H1 (cell line): ENCODE data around the gene EFHC1. TPM values are rescaled to one million over a fixed set of nuclear protein-coding genes. Genes with fewer than 3 reads are reported as not detected.

Source experiments
- CTCF ChIA-PET: fragments of 300-600 bp; sonication (Branson Sonifier 250); formaldehyde crosslinking; loops from one replicate; lab custom pipeline; 2021; ENCODE audit not compliant: partially characterized antibody; lab: Charles Lee
- POLR2A ChIA-PET: fragments of 300-600 bp; sonication (Branson Sonifier 250); formaldehyde crosslinking; loops from one replicate; lab custom pipeline; 2021; ENCODE audit warnings: inconsistent platforms; ENCODE audit not compliant: partially characterized antibody; lab: Charles Lee
- DNase-seq, 2 experiments: peaks; one replicate each; pipeline versions ENCODE4 v3.0.0 to v3.0.0-alpha.2; 2010 to 2022; ENCODE audit warnings: low spot score in 2 of 2, low read depth in 1 of 2, mixed read lengths in 1 of 2
- FAIRE-seq: peaks from 2 replicates; lab custom pipeline; 2011; peaks lifted over from hg19 to GRCh38; lab: Jason Lieb, UNC
- H2AFZ ChIP-seq: 2 replicates; pipeline ENCODE4 v1.8.1; 2012; ENCODE audit warnings: low read length, inconsistent platforms
- H2AK5ac ChIP-seq: 2 replicates; pipeline ENCODE4 v1.6.1; 2013; ENCODE audit warnings: low read depth, low read length
- H2BK120ac ChIP-seq: replicated peaks from 2 replicates; pipeline ENCODE3; 2013; ENCODE audit warnings: low read depth, low read length, inconsistent platforms
- H2BK12ac ChIP-seq: 2 replicates; pipeline ENCODE4 v1.6.1; 2013; ENCODE audit warnings: low read depth, low read length
- H2BK15ac ChIP-seq: 2 replicates; pipeline ENCODE4 v1.6.1; 2013; ENCODE audit warnings: low read length
- H2BK20ac ChIP-seq: 2 replicates; pipeline ENCODE4 v1.6.1; 2013; ENCODE audit warnings: low read length
- H2BK5ac ChIP-seq: 2 replicates; pipeline ENCODE4 v1.6.1; 2013; ENCODE audit warnings: low read depth, low read length
- H3K14ac ChIP-seq: 2 replicates; pipeline ENCODE4 v1.6.1; 2013; ENCODE audit warnings: inconsistent platforms; ENCODE audit not compliant: insufficient read length
- H3K18ac ChIP-seq: 2 replicates; pipeline ENCODE4 v1.6.1; 2013; ENCODE audit warnings: low read length; ENCODE audit errors: extremely low read depth
- H3K23ac ChIP-seq: 2 replicates; pipeline ENCODE4 v1.6.1; 2013; ENCODE audit warnings: inconsistent platforms; ENCODE audit not compliant: insufficient read length
- H3K23me2 ChIP-seq: 2 replicates; pipeline ENCODE4 v1.6.1; 2013; ENCODE audit warnings: low read depth, low read length
- H3K27ac ChIP-seq: 2 replicates; pipeline ENCODE4 v1.6.1; 2011; ENCODE audit warnings: low read depth, low read length, inconsistent platforms
- H3K27me3 ChIP-seq, 4 experiments: replicated peaks in 1 of 4; 1 replicate in 1 of 4; 2 replicates in 3 of 4; pipeline versions ENCODE4 v1.6.1 to v1.8.1; 2011 to 2013; ENCODE audit warnings: low read length in 3 of 4, mild to moderate bottlenecking in 3 of 4, inconsistent platforms in 2 of 4, mixed read lengths in 2 of 4, moderate library complexity in 1 of 4; ENCODE audit not compliant: control insufficient read depth in 3 of 4, insufficient read depth in 3 of 4; ENCODE audit errors: extremely low read depth in 1 of 4
- H3K36me3 ChIP-seq, 4 experiments: 2 replicates each; pipeline versions ENCODE4 v1.6.1 to v1.8.1; 2011 to 2013; ENCODE audit warnings: mild to moderate bottlenecking in 4 of 4, low read length in 3 of 4, moderate library complexity in 2 of 4, control low read depth in 1 of 4, inconsistent platforms in 1 of 4; ENCODE audit not compliant: insufficient read depth in 4 of 4, control insufficient read depth in 2 of 4
- H3K4ac ChIP-seq: replicated peaks from 2 replicates; pipeline ENCODE3; 2013; ENCODE audit warnings: low read length, low read depth, mixed read lengths, inconsistent platforms; ENCODE audit not compliant: insufficient read length
- H3K4me1 ChIP-seq, 4 experiments: replicated peaks in 1 of 4; 1 replicate in 1 of 4; 2 replicates in 3 of 4; pipeline versions ENCODE4 v1.6.1 to v1.8.1; 2011 to 2013; ENCODE audit warnings: low read length in 3 of 4, inconsistent platforms in 2 of 4, mixed read lengths in 1 of 4; ENCODE audit not compliant: insufficient read depth in 4 of 4, control insufficient read depth in 3 of 4
- H3K4me2 ChIP-seq, 2 experiments: 2 replicates each; pipeline versions ENCODE4 v1.6.1 to v1.8.1; 2011 to 2013; ENCODE audit warnings: low read depth in 2 of 2, low read length in 2 of 2, control low read depth in 1 of 2, inconsistent platforms in 1 of 2, mild to moderate bottlenecking in 1 of 2; ENCODE audit not compliant: insufficient read depth in 1 of 2
- H3K4me3 ChIP-seq, 4 experiments: fragments of 200-600, 300-600 bp in 1 of 4; sonication (generic), shearing (Covaris generic), sonication (Bioruptor Twin) in 1 of 4; 2 replicates each; pipeline versions ENCODE4 v1.5.1 to v1.8.1; 2011 to 2016; ENCODE audit warnings: low read length in 4 of 4, low read depth in 3 of 4, control low read depth in 2 of 4, inconsistent platforms in 2 of 4, mild to moderate bottlenecking in 2 of 4, mixed read lengths in 1 of 4, moderate library complexity in 1 of 4; ENCODE audit not compliant: insufficient read depth in 2 of 4; ENCODE audit errors: extremely low read depth in 1 of 4
- H3K56ac ChIP-seq: replicated peaks from 2 replicates; pipeline ENCODE3; 2013; ENCODE audit warnings: low read depth, mild to moderate bottlenecking, mixed read lengths, low read length, inconsistent platforms; ENCODE audit not compliant: insufficient read length
- H3K79me1 ChIP-seq: 2 replicates; pipeline ENCODE4 v1.6.1; 2013; ENCODE audit warnings: low read depth, low read length, control low read depth
- H3K79me2 ChIP-seq, 2 experiments: 2 replicates each; pipeline versions ENCODE4 v1.6.1 to v1.8.1; 2012 to 2013; ENCODE audit warnings: low read length in 2 of 2, mild to moderate bottlenecking in 2 of 2, inconsistent platforms in 1 of 2; ENCODE audit not compliant: insufficient read depth in 2 of 2, control insufficient read depth in 1 of 2
- H3K9ac ChIP-seq, 4 experiments: replicated peaks in 1 of 4; 1 replicate in 1 of 4; 2 replicates in 3 of 4; pipeline versions ENCODE4 v1.6.1 to v1.8.1; 2011 to 2013; ENCODE audit warnings: low read depth in 3 of 4, low read length in 3 of 4, control low read depth in 2 of 4, mild to moderate bottlenecking in 2 of 4, moderate library complexity in 2 of 4, inconsistent platforms in 1 of 4; ENCODE audit errors: extremely low read depth in 1 of 4
- H3K9me3 ChIP-seq, 2 experiments: 2 replicates each; pipeline versions ENCODE4 v1.6.1 to v1.8.1; 2012 to 2013; ENCODE audit warnings: mild to moderate bottlenecking in 2 of 2, moderate library complexity in 2 of 2, control low read depth in 1 of 2, inconsistent platforms in 1 of 2, low read depth in 1 of 2, low read length in 1 of 2, mixed read lengths in 1 of 2; ENCODE audit not compliant: insufficient read depth in 2 of 2
- H4K20me1 ChIP-seq, 2 experiments: replicated peaks in 1 of 2; 2 replicates each; pipeline versions ENCODE3 to v1.8.1; 2011 to 2013; ENCODE audit warnings: inconsistent platforms in 2 of 2, low read length in 2 of 2, mild to moderate bottlenecking in 1 of 2; ENCODE audit not compliant: insufficient read depth in 2 of 2, control insufficient read depth in 1 of 2
- H4K5ac ChIP-seq: 2 replicates; pipeline ENCODE4 v1.6.1; 2013; ENCODE audit warnings: low read length, low read depth, mixed read lengths, inconsistent platforms; ENCODE audit not compliant: insufficient read length
- H4K8ac ChIP-seq: 2 replicates; pipeline ENCODE4 v1.8.0; 2013; ENCODE audit warnings: mild to moderate bottlenecking, moderate library complexity, low read length, inconsistent platforms; ENCODE audit not compliant: insufficient read depth; ENCODE audit errors: extremely low read depth
- H4K91ac ChIP-seq: replicated peaks from 2 replicates; pipeline ENCODE3; 2013; ENCODE audit warnings: low read length, mixed read lengths, inconsistent platforms; ENCODE audit not compliant: insufficient read length
- BCL11A ChIP-seq, 2 experiments: IDR thresholded peaks; one replicate each; pipeline ENCODE4 v1.6.1; 2011; ENCODE audit warnings: low read depth in 2 of 2, low read length in 2 of 2, mild to moderate bottlenecking in 2 of 2
- CREB1 ChIP-seq: IDR thresholded peaks from 2 replicates; pipeline ENCODE4 v1.6.1; 2012; ENCODE audit warnings: inconsistent platforms
- EGR1 ChIP-seq: IDR thresholded peaks from 2 replicates; pipeline ENCODE4 v1.6.1; 2011; ENCODE audit warnings: low read depth, low read length, borderline replicate concordance
- GTF2F1 ChIP-seq: IDR thresholded peaks from 2 replicates; pipeline ENCODE4 v1.6.1; 2012; ENCODE audit warnings: low read depth, low read length, improper control_type of control experiment, borderline replicate concordance
- HDAC2 ChIP-seq, 2 experiments: fragments of 300-600 bp in 1 of 2; sonication (generic) in 1 of 2; IDR thresholded peaks; 2 replicates each; pipeline ENCODE4 v1.6.1; 2011 to 2012; ENCODE audit warnings: low read depth in 2 of 2, low read length in 2 of 2, mild to moderate bottlenecking in 2 of 2, moderate library complexity in 2 of 2, borderline replicate concordance in 1 of 2, inconsistent platforms in 1 of 2
- HDAC6 ChIP-seq: IDR thresholded peaks from one replicate; pipeline ENCODE4 v1.7.1; 2012; ENCODE audit warnings: low read depth, mild to moderate bottlenecking, inconsistent platforms, low read length, moderate library complexity
- NANOG ChIP-seq: IDR thresholded peaks from 2 replicates; pipeline ENCODE4 v1.6.1; 2011; ENCODE audit warnings: low read length, low read depth, mild to moderate bottlenecking, inconsistent platforms; ENCODE audit not compliant: insufficient read depth, poor library complexity, severe bottlenecking
- PHF8 ChIP-seq: fragments of 200-600 bp; sonication (generic); conservative IDR thresholded peaks from 2 replicates; pipeline ENCODE4 v1.7.1; 2012; ENCODE audit warnings: low read depth, mild to moderate bottlenecking, inconsistent platforms, low read length, moderate library complexity
- POLR2AphosphoS5 ChIP-seq: IDR thresholded peaks from 2 replicates; pipeline ENCODE4 v1.6.1; 2011; ENCODE audit warnings: low read depth, low read length
- RAD21 ChIP-seq, 2 experiments: IDR thresholded peaks in 1 of 2; conservative IDR thresholded peaks in 1 of 2; 2 replicates each; pipeline ENCODE4 v1.6.1; 2011; ENCODE audit warnings: low read depth in 2 of 2, low read length in 2 of 2, improper control_type of control experiment in 1 of 2, inconsistent platforms in 1 of 2, mild to moderate bottlenecking in 1 of 2, moderate library complexity in 1 of 2
- RNF2 ChIP-seq: fragments of 200-900, 300-1000 bp; sonication (generic); IDR thresholded peaks from 2 replicates; pipeline ENCODE4 v1.7.1; 2016; ENCODE audit warnings: borderline replicate concordance, low read depth, mild to moderate bottlenecking, antibody characterized with exemption, low read length; ENCODE audit not compliant: poor library complexity, severe bottlenecking; ENCODE audit errors: missing control alignments
- SIX5 ChIP-seq: IDR thresholded peaks from 2 replicates; pipeline ENCODE4 v1.6.1; 2011; ENCODE audit warnings: mild to moderate bottlenecking, low read depth, low read length
- ZNF274 ChIP-seq: IDR thresholded peaks from 2 replicates; pipeline ENCODE4 v1.7.0; 2012; ENCODE audit warnings: low read length, borderline replicate concordance; ENCODE audit errors: extremely low read depth
- WGBS, 2 experiments: shearing (Covaris generic) in 1 of 2; methylation state at CpG; one replicate each; pipeline versions ENCODE4 v1.1.6 to v1.1.7; 2013 to 2015; ENCODE audit warnings: low lambda C conversion rate in 2 of 2, mixed read lengths in 2 of 2, inconsistent platforms in 1 of 2, low coverage in 1 of 2, missing lambda C conversion rate in 1 of 2; ENCODE audit not compliant: insufficient replicate concordance in 2 of 2, insufficient coverage in 1 of 2, insufficient read length in 1 of 2; ENCODE audit errors: extremely low coverage in 1 of 2, missing lambda C conversion rate in 1 of 2; 5-methylcytosine and 5-hydroxymethylcytosine counted together
- polyA plus RNA-seq, 7 experiments: library from polyadenylated mRNA; depleted of rRNA in 3 of 7; stranded (reverse) in 5 of 7; unstranded in 2 of 7; fragments of >200 nt in 5 of 7; fragments of 200-250 nt in 2 of 7; gene quantifications; 1 replicate in 5 of 7; 2 replicates in 1 of 7; 4 replicates in 1 of 7; pipeline versions ENCODE4 v1.2.1 to v1.2.3, GENCODE V29; 2011 to 2013; ENCODE audit warnings: missing spikeins in 2 of 7, mixed read lengths in 2 of 7
- total RNA-seq: library from RNA; stranded (reverse); fragmentation: NEBNext Ultra II Directional; extraction: Animal tissue kit (Norgen Biotek cat#: 25700); gene quantifications from 2 replicates; pipeline ENCODE4 v1.2.1, GENCODE V29; 2021

The EFHC1 gene
- total and polyA plus RNA-seq, 2 of the 8 experiments (the other 6 are each of a cell fraction or from before 2014, with no cell fraction given): 10.5 to 16.4 TPM

- no peak for FAIRE-seq
- H3K9ac ChIP-seq: no peak overlapping the region
- POLR2A ChIA-PET: interaction anchor here (1.8 kb wide), 1 partner anchor 10 kb away, joined by 4 read pairs; no protein-coding TSS in a partner anchor
- TF ChIP-seq SIX5 (no peak), PHF8 (no peak), POLR2AphosphoS5 (no peak), ZNF274 (no peak), NANOG (no peak), EGR1 (no peak), RNF2 (no peak), RAD21 (IDR thresholded peaks at IDR 0.05 in 1 of 2, conservative IDR thresholded peaks at IDR 0.05 in 1 of 2; ENCODE audit: low read depth in 2 of 2, low read length in 2 of 2) (no peak), GTF2F1 (no peak), HDAC2 (IDR thresholded peaks at IDR 0.05; ENCODE audit: borderline replicate concordance in 1 of 2, low read depth in 2 of 2, low read length in 2 of 2) (no peak), HDAC6 (no peak), CREB1 (no peak), BCL11A (IDR thresholded peaks at IDR 0.05; ENCODE audit: low read depth in 2 of 2, low read length in 2 of 2) (no peak)
Observed at GRCh38 chr6:52539607-52540006, 119.5 kb downstream of the EFHC1 start.

More at GRCh38 chr6:52539607-52540006, 119.5 kb downstream of the EFHC1 start:
- Histone ChIP-seq H3K56ac (no peak overlapping the region), H4K8ac (no peak overlapping the region), H2BK120ac (no peak overlapping the region), H2BK5ac (no peak overlapping the region), H2BK15ac (peak overlapping the region; percentile 81; the same call in 1 of the 2 replicates), H2AK5ac (0 out of 2 replicates have a peak overlapping the region, but pooled peaks have one; percentile 55), H3K79me2 (peaks cover 0 to 11% of the 10 kb centered on the region in 2 experiments; a peak in 3 of 4 replicates), H3K9me3 (no peaks in the 10 kb centered on the region), H3K27ac (no peak overlapping the region), H4K5ac (no peak overlapping the region), H3K4ac (no peak overlapping the region), H4K91ac (no peak overlapping the region), H3K27me3 (no peaks in the 10 kb centered on the region), H3K4me2 (no peak overlapping the region), H2BK20ac (peak overlapping the region; percentile 40; the same call in 1 of the 2 replicates), H2BK12ac (no peak overlapping the region), H4K20me1 (no peaks in the 10 kb centered on the region), H3K79me1 (peaks cover 2% of the 10 kb centered on the region; the same call in 1 of the 2 replicates), H3K14ac (no peak overlapping the region), H3K36me3 (peaks cover 0 to 3% (median 1%) of the 10 kb centered on the region in 4 experiments; a peak in 1 of 8 replicates), H3K23ac (no peak overlapping the region), H3K4me1 (peaks cover 5 to 17% (median 8%) of the 10 kb centered on the region in 4 experiments; a peak in 6 of 7 replicates), H3K4me3 (no peak overlapping the region), H3K18ac (no peak overlapping the region), H3K23me2 (no peaks in the 10 kb centered on the region), H2AFZ (no peak overlapping the region)
- DNase-seq: no peak
- CTCF ChIA-PET: interaction anchor here (1.1 to 7.7 kb wide), 5 partner anchors 9 to 123 kb away, joined by 3 to 49 read pairs (median 5); no protein-coding TSS in a partner anchor
- WGBS, 2 experiments: 87% methylated on average over 6 of the region's 6 CpGs; no CpG with 5 or more reads in 1 of the 2 experiments
